H1 (cell line): Measurements from ENCODE around the gene MSANTD2. TPM values are rescaled to one million over a fixed set of nuclear protein-coding genes. Genes with fewer than 3 reads are reported as not detected.

Experiments used
- CTCF ChIA-PET: fragments of 300-600 bp; sonication (Branson Sonifier 250); formaldehyde crosslinking; loops from one replicate; lab custom pipeline; 2021; ENCODE audit not compliant: partially characterized antibody; lab: Charles Lee
- POLR2A ChIA-PET: fragments of 300-600 bp; sonication (Branson Sonifier 250); formaldehyde crosslinking; loops from one replicate; lab custom pipeline; 2021; ENCODE audit warnings: inconsistent platforms; ENCODE audit not compliant: partially characterized antibody; lab: Charles Lee
- DNase-seq, 2 experiments: peaks; one replicate each; pipeline versions ENCODE4 v3.0.0 to v3.0.0-alpha.2; 2010 to 2022; ENCODE audit warnings: low spot score in 2 of 2, low read depth in 1 of 2, mixed read lengths in 1 of 2
- FAIRE-seq: peaks from 2 replicates; lab custom pipeline; 2011; peaks lifted over from hg19 to GRCh38; lab: Jason Lieb, UNC
- H2AFZ ChIP-seq: 2 replicates; pipeline ENCODE4 v1.8.1; 2012; ENCODE audit warnings: low read length, inconsistent platforms
- H2AK5ac ChIP-seq: 2 replicates; pipeline ENCODE4 v1.6.1; 2013; ENCODE audit warnings: low read depth, low read length
- H2BK120ac ChIP-seq: replicated peaks from 2 replicates; pipeline ENCODE3; 2013; ENCODE audit warnings: low read depth, low read length, inconsistent platforms
- H2BK12ac ChIP-seq: 2 replicates; pipeline ENCODE4 v1.6.1; 2013; ENCODE audit warnings: low read depth, low read length
- H2BK15ac ChIP-seq: 2 replicates; pipeline ENCODE4 v1.6.1; 2013; ENCODE audit warnings: low read length
- H2BK20ac ChIP-seq: 2 replicates; pipeline ENCODE4 v1.6.1; 2013; ENCODE audit warnings: low read length
- H2BK5ac ChIP-seq: 2 replicates; pipeline ENCODE4 v1.6.1; 2013; ENCODE audit warnings: low read depth, low read length
- H3K14ac ChIP-seq: 2 replicates; pipeline ENCODE4 v1.6.1; 2013; ENCODE audit warnings: inconsistent platforms; ENCODE audit not compliant: insufficient read length
- H3K18ac ChIP-seq: 2 replicates; pipeline ENCODE4 v1.6.1; 2013; ENCODE audit warnings: low read length; ENCODE audit errors: extremely low read depth
- H3K23ac ChIP-seq: 2 replicates; pipeline ENCODE4 v1.6.1; 2013; ENCODE audit warnings: inconsistent platforms; ENCODE audit not compliant: insufficient read length
- H3K23me2 ChIP-seq: 2 replicates; pipeline ENCODE4 v1.6.1; 2013; ENCODE audit warnings: low read depth, low read length
- H3K27ac ChIP-seq: 2 replicates; pipeline ENCODE4 v1.6.1; 2011; ENCODE audit warnings: low read depth, low read length, inconsistent platforms
- H3K27me3 ChIP-seq, 4 experiments: replicated peaks in 1 of 4; 1 replicate in 1 of 4; 2 replicates in 3 of 4; pipeline versions ENCODE4 v1.6.1 to v1.8.1; 2011 to 2013; ENCODE audit warnings: low read length in 3 of 4, mild to moderate bottlenecking in 3 of 4, inconsistent platforms in 2 of 4, mixed read lengths in 2 of 4, moderate library complexity in 1 of 4; ENCODE audit not compliant: control insufficient read depth in 3 of 4, insufficient read depth in 3 of 4; ENCODE audit errors: extremely low read depth in 1 of 4
- H3K36me3 ChIP-seq, 4 experiments: 2 replicates each; pipeline versions ENCODE4 v1.6.1 to v1.8.1; 2011 to 2013; ENCODE audit warnings: mild to moderate bottlenecking in 4 of 4, low read length in 3 of 4, moderate library complexity in 2 of 4, control low read depth in 1 of 4, inconsistent platforms in 1 of 4; ENCODE audit not compliant: insufficient read depth in 4 of 4, control insufficient read depth in 2 of 4
- H3K4ac ChIP-seq: replicated peaks from 2 replicates; pipeline ENCODE3; 2013; ENCODE audit warnings: low read length, low read depth, mixed read lengths, inconsistent platforms; ENCODE audit not compliant: insufficient read length
- H3K4me1 ChIP-seq, 4 experiments: replicated peaks in 1 of 4; 1 replicate in 1 of 4; 2 replicates in 3 of 4; pipeline versions ENCODE4 v1.6.1 to v1.8.1; 2011 to 2013; ENCODE audit warnings: low read length in 3 of 4, inconsistent platforms in 2 of 4, mixed read lengths in 1 of 4; ENCODE audit not compliant: insufficient read depth in 4 of 4, control insufficient read depth in 3 of 4
- H3K4me2 ChIP-seq, 2 experiments: 2 replicates each; pipeline versions ENCODE4 v1.6.1 to v1.8.1; 2011 to 2013; ENCODE audit warnings: low read depth in 2 of 2, low read length in 2 of 2, control low read depth in 1 of 2, inconsistent platforms in 1 of 2, mild to moderate bottlenecking in 1 of 2; ENCODE audit not compliant: insufficient read depth in 1 of 2
- H3K4me3 ChIP-seq, 4 experiments: fragments of 200-600, 300-600 bp in 1 of 4; sonication (generic), shearing (Covaris generic), sonication (Bioruptor Twin) in 1 of 4; 2 replicates each; pipeline versions ENCODE4 v1.5.1 to v1.8.1; 2011 to 2016; ENCODE audit warnings: low read length in 4 of 4, low read depth in 3 of 4, control low read depth in 2 of 4, inconsistent platforms in 2 of 4, mild to moderate bottlenecking in 2 of 4, mixed read lengths in 1 of 4, moderate library complexity in 1 of 4; ENCODE audit not compliant: insufficient read depth in 2 of 4; ENCODE audit errors: extremely low read depth in 1 of 4
- H3K56ac ChIP-seq: replicated peaks from 2 replicates; pipeline ENCODE3; 2013; ENCODE audit warnings: low read depth, mild to moderate bottlenecking, mixed read lengths, low read length, inconsistent platforms; ENCODE audit not compliant: insufficient read length
- H3K79me1 ChIP-seq: 2 replicates; pipeline ENCODE4 v1.6.1; 2013; ENCODE audit warnings: low read depth, low read length, control low read depth
- H3K79me2 ChIP-seq, 2 experiments: 2 replicates each; pipeline versions ENCODE4 v1.6.1 to v1.8.1; 2012 to 2013; ENCODE audit warnings: low read length in 2 of 2, mild to moderate bottlenecking in 2 of 2, inconsistent platforms in 1 of 2; ENCODE audit not compliant: insufficient read depth in 2 of 2, control insufficient read depth in 1 of 2
- H3K9ac ChIP-seq, 4 experiments: replicated peaks in 1 of 4; 1 replicate in 1 of 4; 2 replicates in 3 of 4; pipeline versions ENCODE4 v1.6.1 to v1.8.1; 2011 to 2013; ENCODE audit warnings: low read depth in 3 of 4, low read length in 3 of 4, control low read depth in 2 of 4, mild to moderate bottlenecking in 2 of 4, moderate library complexity in 2 of 4, inconsistent platforms in 1 of 4; ENCODE audit errors: extremely low read depth in 1 of 4
- H3K9me3 ChIP-seq, 2 experiments: 2 replicates each; pipeline versions ENCODE4 v1.6.1 to v1.8.1; 2012 to 2013; ENCODE audit warnings: mild to moderate bottlenecking in 2 of 2, moderate library complexity in 2 of 2, control low read depth in 1 of 2, inconsistent platforms in 1 of 2, low read depth in 1 of 2, low read length in 1 of 2, mixed read lengths in 1 of 2; ENCODE audit not compliant: insufficient read depth in 2 of 2
- H4K20me1 ChIP-seq, 2 experiments: replicated peaks in 1 of 2; 2 replicates each; pipeline versions ENCODE3 to v1.8.1; 2011 to 2013; ENCODE audit warnings: inconsistent platforms in 2 of 2, low read length in 2 of 2, mild to moderate bottlenecking in 1 of 2; ENCODE audit not compliant: insufficient read depth in 2 of 2, control insufficient read depth in 1 of 2
- H4K5ac ChIP-seq: 2 replicates; pipeline ENCODE4 v1.6.1; 2013; ENCODE audit warnings: low read length, low read depth, mixed read lengths, inconsistent platforms; ENCODE audit not compliant: insufficient read length
- H4K8ac ChIP-seq: 2 replicates; pipeline ENCODE4 v1.8.0; 2013; ENCODE audit warnings: mild to moderate bottlenecking, moderate library complexity, low read length, inconsistent platforms; ENCODE audit not compliant: insufficient read depth; ENCODE audit errors: extremely low read depth
- H4K91ac ChIP-seq: replicated peaks from 2 replicates; pipeline ENCODE3; 2013; ENCODE audit warnings: low read length, mixed read lengths, inconsistent platforms; ENCODE audit not compliant: insufficient read length
- CHD1 ChIP-seq: IDR thresholded peaks from 2 replicates; pipeline ENCODE4 v1.6.1; 2012; ENCODE audit warnings: low read depth, low read length, improper control_type of control experiment
- SUZ12 ChIP-seq: fragments of 200-600 bp; sonication (generic); IDR thresholded peaks from 2 replicates; pipeline ENCODE4 v1.6.1; 2012; ENCODE audit warnings: mild to moderate bottlenecking, inconsistent platforms, low read length, moderate library complexity, mixed read lengths
- WGBS, 2 experiments: shearing (Covaris generic) in 1 of 2; methylation state at CpG; one replicate each; pipeline versions ENCODE4 v1.1.6 to v1.1.7; 2013 to 2015; ENCODE audit warnings: low lambda C conversion rate in 2 of 2, mixed read lengths in 2 of 2, inconsistent platforms in 1 of 2, low coverage in 1 of 2, missing lambda C conversion rate in 1 of 2; ENCODE audit not compliant: insufficient replicate concordance in 2 of 2, insufficient coverage in 1 of 2, insufficient read length in 1 of 2; ENCODE audit errors: extremely low coverage in 1 of 2, missing lambda C conversion rate in 1 of 2; 5-methylcytosine and 5-hydroxymethylcytosine counted together
- polyA plus RNA-seq, 7 experiments: library from polyadenylated mRNA; depleted of rRNA in 3 of 7; stranded (reverse) in 5 of 7; unstranded in 2 of 7; fragments of >200 nt in 5 of 7; fragments of 200-250 nt in 2 of 7; gene quantifications; 1 replicate in 5 of 7; 2 replicates in 1 of 7; 4 replicates in 1 of 7; pipeline versions ENCODE4 v1.2.1 to v1.2.3, GENCODE V29; 2011 to 2013; ENCODE audit warnings: missing spikeins in 2 of 7, mixed read lengths in 2 of 7
- total RNA-seq: library from RNA; stranded (reverse); fragmentation: NEBNext Ultra II Directional; extraction: Animal tissue kit (Norgen Biotek cat#: 25700); gene quantifications from 2 replicates; pipeline ENCODE4 v1.2.1, GENCODE V29; 2021
- TF ChIP-seq, protein P1 (sequence below): IDR thresholded peaks from 2 replicates; pipeline ENCODE4 v1.6.1; 2011; ENCODE audit warnings: low read length, improper control_type of control experiment

The MSANTD2 gene
- total and polyA plus RNA-seq, 2 of the 8 experiments (the other 6 are each of a cell fraction or from before 2014, with no cell fraction given), result 8.2 to 15.9 TPM

DNA sequence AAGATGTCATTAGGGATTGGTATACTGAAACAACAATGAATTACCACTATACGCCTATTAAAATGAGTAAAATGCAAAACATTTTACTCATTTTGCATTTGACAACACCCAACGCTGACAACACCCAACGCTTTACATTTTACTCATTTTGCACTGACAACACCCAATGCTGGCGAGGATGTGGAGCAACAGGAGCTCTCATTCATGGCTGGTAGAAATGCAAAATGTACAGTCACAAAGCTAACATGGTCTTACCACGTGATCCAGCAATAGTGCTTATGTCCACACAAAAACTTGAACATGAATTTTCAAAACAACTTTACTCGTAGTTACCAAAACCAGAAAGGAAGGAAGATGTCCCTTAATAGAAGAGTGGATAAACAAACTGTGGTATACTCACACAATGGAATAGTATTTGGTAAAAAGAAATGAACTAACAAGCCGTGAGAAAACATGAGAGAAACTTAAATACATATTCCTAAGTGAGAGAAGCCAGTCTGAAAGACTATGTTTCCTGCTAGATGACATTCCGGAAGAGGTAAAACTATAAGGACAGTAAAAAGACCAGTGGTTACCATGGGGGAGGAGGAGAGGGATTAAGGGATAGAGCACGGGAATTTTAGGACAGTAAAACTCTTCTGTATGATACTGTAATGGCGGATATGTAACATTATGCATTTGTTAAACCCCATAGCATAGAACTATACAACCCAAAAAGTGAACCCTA, 11.4 kb upstream of the MSANTD2 start:
- Histone ChIP-seq H2AK5ac (no peak overlapping the region), H3K36me3 (no peaks in the 10 kb centered on the region), H3K4me2 (no peak overlapping the region), H4K20me1 (no peaks in the 10 kb centered on the region), H2BK5ac (no peak overlapping the region), H2AFZ (no peak overlapping the region), H3K18ac (no peak overlapping the region), H4K91ac (no peak overlapping the region), H4K8ac (no peak overlapping the region), H3K23ac (no peak overlapping the region), H3K27ac (no peak overlapping the region), H2BK120ac (no peak overlapping the region), H4K5ac (no peak overlapping the region), H2BK15ac (no peak overlapping the region), H2BK20ac (no peak overlapping the region), H3K14ac (no peak overlapping the region), H2BK12ac (no peak overlapping the region), H3K4ac (no peak overlapping the region), H3K23me2 (no peaks in the 10 kb centered on the region), H3K4me1 (no peaks in the 10 kb centered on the region), H3K4me3 (no peak overlapping the region), H3K79me2 (no peaks in the 10 kb centered on the region), H3K9ac (no peak overlapping the region), H3K9me3 (no peaks in the 10 kb centered on the region), H3K27me3 (no peaks in the 10 kb centered on the region), H3K56ac (no peak overlapping the region), H3K79me1 (no peaks in the 10 kb centered on the region)
- FAIRE-seq (no peak), DNase-seq (no peak)
- 89% methylated on average over 10 of the region's 10 CpGs; no CpG with 5 or more reads in 1 of the 2 experiments for WGBS, 2 experiments
- POLR2A ChIA-PET, result no interaction called here
- TF ChIP-seq SUZ12 (no peak), CHD1 (no peak)
- TF ChIP-seq, protein P1, sequence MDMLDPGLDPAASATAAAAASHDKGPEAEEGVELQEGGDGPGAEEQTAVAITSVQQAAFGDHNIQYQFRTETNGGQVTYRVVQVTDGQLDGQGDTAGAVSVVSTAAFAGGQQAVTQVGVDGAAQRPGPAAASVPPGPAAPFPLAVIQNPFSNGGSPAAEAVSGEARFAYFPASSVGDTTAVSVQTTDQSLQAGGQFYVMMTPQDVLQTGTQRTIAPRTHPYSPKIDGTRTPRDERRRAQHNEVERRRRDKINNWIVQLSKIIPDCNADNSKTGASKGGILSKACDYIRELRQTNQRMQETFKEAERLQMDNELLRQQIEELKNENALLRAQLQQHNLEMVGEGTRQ, result no peak
- CTCF ChIA-PET, result no interaction called here
